Endometrial microvascular endothelial cells (primary cell): ENCODE results near the gene ANKMY1. TPM values are rescaled to one million over a fixed set of nuclear protein-coding genes. Genes with fewer than 3 reads are reported as not detected.

Source experiments
- in situ Hi-C: cut with HindIII; loops from 2 replicates; pipeline ENCODE4 v1.10.0; 2017; ENCODE audit warnings: low sequenced_read_pairs, low pct_unique_long_range_greater_than_20kb; ENCODE audit errors: inconsistent ontology term
- total RNA-seq: library from RNA; depleted of rRNA; stranded (reverse); fragments of >200 nt; gene quantifications from one replicate; pipeline ENCODE4 v1.2.3, GENCODE V29; 2015; ENCODE audit errors: inconsistent ontology term

The ANKMY1 gene
- total RNA-seq, 1 donor from 2014 or later, result 3.0 TPM

DNA sequence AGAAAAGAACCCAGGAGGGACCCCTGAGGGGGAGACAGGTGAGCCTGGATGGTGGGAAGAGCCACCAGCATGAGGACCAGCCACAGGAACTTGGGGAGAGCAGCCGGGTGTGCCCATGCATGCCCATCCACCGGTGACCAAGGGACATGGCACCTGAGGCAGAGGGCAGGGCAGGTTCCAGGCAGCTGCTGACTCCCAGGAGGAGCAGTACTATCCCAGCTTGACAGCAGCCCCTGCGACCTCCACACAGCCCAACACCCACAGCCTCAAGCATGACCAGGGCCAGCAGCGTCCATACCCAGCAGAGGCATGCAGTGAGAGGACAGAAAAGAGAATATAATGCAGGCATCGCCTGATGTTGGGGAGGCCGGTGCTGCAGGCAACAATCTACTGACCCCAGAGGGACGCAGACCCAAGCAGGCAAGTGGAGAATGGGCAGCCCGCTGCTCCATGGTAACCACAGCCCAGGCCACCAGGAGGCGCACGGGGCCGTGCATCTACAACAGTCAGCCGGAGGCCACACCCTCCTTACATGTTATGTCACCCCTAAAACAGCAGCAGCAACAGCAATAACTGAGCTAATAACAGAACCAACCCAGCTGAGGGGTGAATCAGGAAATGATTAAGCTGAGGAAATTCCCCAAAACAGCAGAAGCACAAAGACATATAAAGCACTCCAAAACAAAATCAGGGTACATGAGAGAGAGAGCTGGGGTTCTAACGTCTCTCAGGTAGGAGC, 44.1 kb downstream of the ANKMY1 start:
- in situ Hi-C loops, result no loop called here

DNA sequence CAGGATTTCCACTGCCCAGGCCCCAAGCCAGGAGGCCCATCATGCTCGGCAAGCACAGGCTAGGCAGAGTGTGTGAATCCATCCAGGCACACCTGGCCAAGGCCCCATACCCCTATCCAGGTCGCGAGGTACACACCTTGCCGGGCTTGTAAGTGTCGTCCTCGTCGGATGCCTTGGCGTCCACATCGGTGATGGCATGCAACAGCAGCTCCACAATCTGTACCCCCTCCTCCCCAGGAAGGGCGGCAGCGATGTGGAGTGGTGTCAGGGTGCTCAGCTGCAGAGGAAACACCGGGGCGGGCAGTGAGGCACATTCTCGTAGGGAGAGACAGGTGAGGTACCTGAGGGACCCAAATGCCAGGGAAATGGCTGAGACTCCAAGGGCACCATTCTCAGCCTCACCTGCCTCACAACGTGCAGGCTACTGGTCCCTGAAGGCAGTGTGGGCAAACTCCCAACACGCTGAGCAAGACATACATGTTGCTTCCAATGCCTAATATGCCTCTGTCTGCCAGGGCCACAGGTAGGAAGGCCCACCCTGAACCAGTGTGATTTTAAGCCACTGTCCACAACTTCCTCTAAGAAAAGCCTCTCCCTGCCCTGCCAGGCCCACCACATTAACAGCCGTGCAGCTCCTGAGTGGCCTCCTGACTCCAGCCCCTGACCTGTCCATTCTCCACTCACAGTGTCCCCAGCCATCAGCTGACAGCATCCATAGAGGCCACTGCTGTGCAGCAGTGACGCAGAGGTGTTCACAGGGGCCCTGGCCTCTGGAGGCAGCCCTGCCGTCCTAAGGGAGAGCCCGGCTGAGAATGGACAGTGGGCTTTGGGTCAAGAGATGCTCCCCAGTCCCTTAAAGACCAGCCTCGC, 44.9 kb downstream of the ANKMY1 start:
- in situ Hi-C loops, result no loop called here

GRCh38 chr2:240512109-240512485, 45.7 kb downstream of the ANKMY1 start:
- in situ Hi-C loops, result no loop called here

DNA sequence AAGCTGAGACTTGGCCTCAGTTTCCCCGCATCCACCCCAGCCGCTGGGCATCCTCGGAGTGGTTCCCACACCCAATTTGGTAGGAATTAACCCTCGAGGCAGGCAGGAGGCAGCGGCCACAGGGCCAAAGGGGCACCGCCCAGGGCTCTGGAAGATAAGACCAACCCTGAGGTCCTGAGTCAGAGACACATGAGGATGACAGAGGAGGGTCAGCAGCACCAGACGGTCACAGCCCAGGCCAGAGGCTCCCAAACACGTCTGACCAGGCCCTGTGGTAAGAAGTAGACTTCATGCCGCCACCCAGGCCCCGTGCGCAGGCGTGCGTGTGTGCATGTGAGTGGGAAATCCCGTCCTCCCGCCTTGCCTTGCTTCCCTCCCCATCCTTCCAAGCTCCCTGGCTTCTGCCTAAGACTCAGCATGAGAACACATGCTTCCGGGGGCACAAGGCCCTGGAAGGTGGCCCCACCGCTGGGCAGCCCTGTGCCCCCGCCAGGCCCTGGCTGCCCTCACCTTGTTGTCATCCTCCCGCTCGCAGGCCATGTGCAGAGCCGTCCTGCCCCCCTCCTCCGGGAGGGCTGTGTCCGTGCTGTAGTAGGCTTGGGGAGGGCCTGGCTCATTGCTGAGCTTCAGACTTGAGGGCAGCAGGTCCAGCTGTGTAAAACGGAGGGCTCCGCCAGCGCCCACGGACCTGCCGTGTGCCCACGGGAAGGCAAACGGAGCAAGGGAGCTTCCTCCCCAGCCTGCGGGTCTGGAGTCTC, 46.3 kb downstream of the ANKMY1 start:
- in situ Hi-C loops, result no loop called here

- in situ Hi-C loops, result no loop called here
These were observed 47.1 kb downstream of the ANKMY1 start for GRCh38 chr2:240510513-240511210.

DNA sequence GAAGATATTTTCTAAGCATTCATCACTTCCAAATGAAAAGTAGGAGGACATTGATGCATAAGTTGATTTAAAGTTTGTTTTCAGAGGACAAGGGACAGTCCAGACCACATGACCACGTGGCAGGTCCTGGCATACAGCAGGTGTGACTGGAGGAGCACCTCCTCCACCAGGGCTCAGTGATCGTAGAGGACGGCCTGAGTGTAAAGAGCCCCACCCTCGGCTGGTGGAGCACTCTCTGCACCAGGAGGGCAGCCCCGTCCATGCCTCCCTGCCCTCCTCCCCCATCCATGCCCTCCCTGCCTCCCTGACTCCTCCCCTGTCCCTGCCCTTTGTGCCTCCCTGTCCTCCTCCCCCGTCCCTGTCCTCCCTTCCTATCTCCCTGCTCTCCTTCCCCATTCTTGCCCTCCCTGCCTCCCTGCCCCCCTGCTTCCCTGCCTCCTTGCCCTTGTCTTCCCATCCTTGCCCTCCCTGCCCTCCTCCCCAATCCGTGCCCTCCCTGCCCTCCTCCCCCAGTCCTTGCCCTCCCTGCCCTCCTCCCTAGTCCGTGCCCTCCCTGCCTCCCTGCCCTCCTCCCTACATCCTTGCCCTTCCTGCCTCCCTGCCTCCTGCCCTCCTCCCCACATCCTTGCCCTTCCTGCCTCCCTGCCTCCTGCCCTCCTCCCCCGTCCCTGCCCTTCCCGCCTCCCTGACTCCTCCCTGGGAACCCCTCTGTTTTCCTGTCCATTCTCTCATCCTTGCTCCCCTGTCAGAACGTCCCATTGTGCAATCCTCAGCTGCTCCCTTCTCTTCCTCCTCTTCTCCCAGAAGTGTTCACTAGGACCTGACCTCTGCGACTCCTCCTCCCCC, 47.9 kb downstream of the ANKMY1 start:
- in situ Hi-C loops, result no loop called here

DNA sequence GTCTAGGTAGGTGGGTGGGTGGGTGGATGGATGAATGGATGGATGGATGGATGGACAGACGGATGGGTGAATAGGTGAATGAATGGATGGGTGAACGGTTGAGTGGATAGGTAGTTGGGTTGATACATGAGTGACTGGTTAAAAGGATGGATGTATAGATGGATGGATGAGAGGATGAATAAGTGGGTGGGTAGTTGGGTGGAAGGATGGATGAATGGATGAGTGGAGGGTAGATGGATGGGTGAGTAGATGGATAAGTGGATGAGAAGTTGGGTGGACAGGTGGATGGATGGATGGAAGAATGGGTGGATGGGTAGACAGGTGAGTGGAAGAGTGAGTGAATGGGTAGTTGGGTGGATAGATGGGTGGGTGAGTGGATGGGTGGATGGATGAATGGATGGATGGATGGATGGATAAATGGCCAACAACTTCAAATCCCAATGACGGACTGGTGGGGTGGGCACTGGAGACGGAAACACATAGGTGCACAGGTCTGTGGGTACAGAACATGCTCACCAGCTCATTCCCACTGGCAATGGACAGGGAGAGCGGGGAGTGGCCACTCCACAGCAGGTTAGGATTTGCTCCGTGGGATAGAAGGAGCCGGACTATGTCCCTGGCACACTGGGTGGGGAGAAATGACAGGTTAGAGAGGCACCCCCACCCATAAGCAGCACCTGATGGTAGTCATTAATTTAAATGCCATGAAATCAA, 48.8 kb downstream of the ANKMY1 start:
- in situ Hi-C loops, result no loop called here

- in situ Hi-C loops, result no loop called here
These were observed 50.0 kb downstream of the ANKMY1 start for GRCh38 chr2:240507778-240508251.

GRCh38 chr2:240507060-240507777, 50.6 kb downstream of the ANKMY1 start:
- in situ Hi-C loops, result no loop called here

GRCh38 chr2:240506406-240507059, 51.3 kb downstream of the ANKMY1 start:
- in situ Hi-C loops, result no loop called here

DNA sequence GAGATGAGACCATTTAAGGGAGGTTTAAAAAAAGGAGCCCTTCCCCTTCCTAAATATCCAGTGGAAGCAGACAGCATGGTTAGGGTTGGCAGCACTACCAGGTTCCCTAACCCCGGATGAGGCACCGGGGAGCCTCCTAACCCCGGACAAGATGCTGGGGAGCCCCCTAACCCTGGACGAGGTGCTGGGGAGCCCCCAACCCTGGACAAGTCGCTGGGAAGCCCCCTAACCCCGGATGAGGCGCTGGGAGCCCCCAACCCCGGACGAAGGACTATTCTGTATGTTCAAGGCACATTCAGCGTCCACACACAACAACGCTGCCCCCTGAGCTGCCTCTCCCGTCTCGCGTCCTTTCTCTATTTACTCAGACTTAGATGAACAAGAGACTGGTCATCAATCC, 51.9 kb downstream of the ANKMY1 start:
- in situ Hi-C loops, result no loop called here

DNA sequence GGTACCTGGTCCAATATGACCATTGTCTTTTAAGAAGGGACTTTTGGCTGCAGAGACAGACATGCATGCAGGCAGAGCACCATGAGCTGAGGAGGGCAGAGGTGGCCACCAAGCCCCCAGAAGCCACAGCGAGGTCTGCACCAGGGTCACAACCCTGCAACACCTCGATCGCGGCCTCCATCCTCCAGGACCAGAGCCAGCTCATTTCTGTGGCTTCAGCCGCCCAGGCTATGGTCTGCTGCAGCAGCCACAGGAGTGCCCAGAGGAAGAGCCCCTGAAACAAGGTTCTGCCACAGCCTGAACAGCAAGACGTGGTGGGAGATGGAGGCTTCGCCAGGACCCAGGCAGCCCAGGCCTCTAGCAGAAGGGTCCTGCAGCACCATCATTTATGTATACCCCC, 53.9 kb downstream of the ANKMY1 start:
- in situ Hi-C loops, result no loop called here

DNA sequence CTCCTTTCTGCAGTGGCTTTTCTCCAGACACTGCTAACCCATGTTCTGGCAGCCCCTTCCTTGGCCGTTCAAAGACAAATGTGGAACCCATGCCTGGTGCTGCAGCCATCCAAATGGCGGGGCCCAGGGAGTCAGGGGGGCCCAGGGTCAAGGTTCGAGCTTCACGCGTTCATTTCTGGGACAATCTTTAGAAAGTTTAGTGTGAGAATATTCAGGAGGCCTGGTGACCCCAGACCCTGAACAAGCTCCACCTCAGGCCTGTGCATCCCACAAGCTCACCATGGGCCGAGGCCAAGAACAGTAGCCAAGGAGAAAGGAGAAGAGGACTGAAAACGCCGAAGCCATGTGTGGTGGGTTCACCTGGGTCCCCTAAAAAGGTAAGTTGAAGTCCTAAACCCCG, 54.4 kb downstream of the ANKMY1 start:
- in situ Hi-C loops, result no loop called here

GRCh38 chr2:240502430-240503121, 55.2 kb downstream of the ANKMY1 start:
- in situ Hi-C loops, result no loop called here

- in situ Hi-C loops, result no loop called here
These were observed 55.7 kb downstream of the ANKMY1 start for GRCh38 chr2:240502059-240502429.

- in situ Hi-C loops, result no loop called here
These were observed 56.2 kb downstream of the ANKMY1 start for GRCh38 chr2:240501531-240501991.
